ENCODE measurements around the gene DNTTIP2. TPM values are rescaled to one million over a fixed set of nuclear protein-coding genes. Genes with fewer than 3 reads are reported as not detected.
"Not testable (repeated sequence)": the region's sequence is repeated elsewhere in the genome, so short reads cannot be mapped to it uniquely, and the experiment has no call there.

DNTTIP2 gene
- total RNA-seq, 1 donor from 2014 or later, result 50.8 TPM

GRCh38 chr1:93876244-93876643 lies 2.8 kb downstream of the DNTTIP2 start:
- no peaks in the 10 kb centered on the region for H3K9me3 Mint-ChIP-seq (ENCODE audit: low read depth)
- DNase-seq (ENCODE audit: low spot score, unreplicated experiment), result no peak
- no peak overlapping the region for H3K4me3 Mint-ChIP-seq (ENCODE audit: low read depth)
- TF ChIP-seq CTCF (IDR thresholded peaks at IDR 0.05; ENCODE audit: unreplicated experiment), result no peak
- H3K27me3 Mint-ChIP-seq, result no peaks in the 10 kb centered on the region
- peaks cover 17% of the 10 kb centered on the region for H3K4me1 Mint-ChIP-seq (ENCODE audit: low read depth)
- H3K36me3 Mint-ChIP-seq (ENCODE audit: insufficient read depth), result peaks cover 23% of the 10 kb centered on the region
- H3K27ac Mint-ChIP-seq, result peak overlapping the region; percentile 26

- no peak overlapping the region for H3K27ac Mint-ChIP-seq
- peak; percentile 65 for TF ChIP-seq CTCF (IDR thresholded peaks at IDR 0.05; ENCODE audit: unreplicated experiment)
- H3K36me3 Mint-ChIP-seq (ENCODE audit: insufficient read depth), result peaks cover 28% of the 10 kb centered on the region
- no peak overlapping the region for H3K4me3 Mint-ChIP-seq (ENCODE audit: low read depth)
- H3K9me3 Mint-ChIP-seq (ENCODE audit: low read depth), result no peaks in the 10 kb centered on the region
- DNase-seq (ENCODE audit: low spot score, unreplicated experiment), result no peak
- H3K4me1 Mint-ChIP-seq (ENCODE audit: low read depth), result peaks cover 14% of the 10 kb centered on the region
- no peaks in the 10 kb centered on the region for H3K27me3 Mint-ChIP-seq
Measured at GRCh38 chr1:93874025-93874651, 4.9 kb downstream of the DNTTIP2 start.

- no peak for DNase-seq (ENCODE audit: low spot score, unreplicated experiment)
- Mint-ChIP-seq H3K27me3 (no peaks in the 10 kb centered on the region), H3K27ac (no peak overlapping the region), H3K4me1 (ENCODE audit: low read depth) (peaks cover 2% of the 10 kb centered on the region), H3K4me3 (ENCODE audit: low read depth) (no peak overlapping the region), H3K9me3 (ENCODE audit: low read depth) (no peaks in the 10 kb centered on the region), H3K36me3 (ENCODE audit: insufficient read depth) (peaks cover 34% of the 10 kb centered on the region)
- no peak for TF ChIP-seq CTCF (IDR thresholded peaks at IDR 0.05; ENCODE audit: unreplicated experiment)
Measured at GRCh38 chr1:93871366-93871765, 7.6 kb downstream of the DNTTIP2 start.

DNA sequence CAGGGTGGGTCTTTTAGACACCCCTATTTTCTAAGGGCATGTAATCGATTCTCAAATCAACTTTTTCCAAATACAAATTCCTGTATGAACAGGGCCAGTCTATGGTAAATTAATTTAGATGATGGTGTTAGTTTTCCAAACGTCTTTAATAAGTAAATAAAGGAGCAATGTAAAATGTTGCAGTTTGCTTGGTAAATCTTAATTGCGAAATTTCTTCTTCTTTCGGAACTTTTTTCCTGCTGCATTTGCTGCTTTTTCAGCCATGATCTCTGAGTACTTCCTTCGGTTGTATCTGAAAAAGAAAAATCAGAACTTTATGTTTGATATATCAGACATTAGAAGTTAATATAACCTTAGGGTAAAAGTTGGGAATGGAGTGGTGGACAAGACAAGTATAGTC lies 9.4 kb downstream of the DNTTIP2 start:
- Mint-ChIP-seq H3K36me3 (ENCODE audit: insufficient read depth) (peaks cover 29% of the 10 kb centered on the region), H3K9me3 (ENCODE audit: low read depth) (no peaks in the 10 kb centered on the region), H3K27me3 (no peaks in the 10 kb centered on the region), H3K27ac (no peak overlapping the region), H3K4me3 (ENCODE audit: low read depth) (no peak overlapping the region), H3K4me1 (ENCODE audit: low read depth) (no peaks in the 10 kb centered on the region)
- no peak for TF ChIP-seq CTCF (IDR thresholded peaks at IDR 0.05; ENCODE audit: unreplicated experiment)
- DNase-seq (ENCODE audit: low spot score, unreplicated experiment), result no peak

- not testable (repeated sequence) for DNase-seq (ENCODE audit: low spot score, unreplicated experiment); H3K27me3 Mint-ChIP-seq; H3K9me3 Mint-ChIP-seq (ENCODE audit: low read depth); H3K4me3 Mint-ChIP-seq (ENCODE audit: low read depth); H3K4me1 Mint-ChIP-seq (ENCODE audit: low read depth)
- Mint-ChIP-seq H3K36me3 (ENCODE audit: insufficient read depth) (peaks cover 21% of the 10 kb centered on the region), H3K27ac (peak overlapping the region; percentile 68)
Measured at GRCh38 chr1:93868492-93868891, 10.5 kb downstream of the DNTTIP2 start.

- no peaks in the 10 kb centered on the region for H3K9me3 Mint-ChIP-seq (ENCODE audit: low read depth)
- no peak for DNase-seq (ENCODE audit: low spot score, unreplicated experiment)
- H3K27me3 Mint-ChIP-seq, result no peaks in the 10 kb centered on the region
- no peaks in the 10 kb centered on the region for H3K4me1 Mint-ChIP-seq (ENCODE audit: low read depth)
- H3K4me3 Mint-ChIP-seq (ENCODE audit: low read depth), result no peak overlapping the region
- TF ChIP-seq CTCF (IDR thresholded peaks at IDR 0.05; ENCODE audit: unreplicated experiment), result no peak
- no peak overlapping the region for H3K27ac Mint-ChIP-seq
- H3K36me3 Mint-ChIP-seq (ENCODE audit: insufficient read depth), result peaks cover 15% of the 10 kb centered on the region
Measured at GRCh38 chr1:93865253-93865652, 13.8 kb downstream of the DNTTIP2 start.
